Panc1 (cell line): ENCODE data around the gene TERT. TPM values are rescaled to one million over a fixed set of nuclear protein-coding genes. Genes with fewer than 3 reads are reported as not detected.

ENCODE experiments used
- ATAC-seq: fragments of 200-7000 bp; cut with Tn5 transposase; 2 replicates; pipeline ENCODE4 v1.9.1; 2020; ENCODE audit warnings: mild to moderate bottlenecking, moderate library complexity
- BruUV-seq: library from RNA; stranded (reverse); fragments of 400-500 nt; replicated peaks from 2 replicates; lab custom pipeline; 2021; lab: Mats Ljungman, UMichigan
- CTCF ChIA-PET: fragments of 300-600 bp; sonication (Branson Sonifier 250); formaldehyde crosslinking; loops from one replicate; lab custom pipeline; 2022; ENCODE audit warnings: antibody characterized with exemption; lab: Charles Lee
- POLR2A ChIA-PET: fragments of 300-600 bp; sonication (Branson Sonifier 250); formaldehyde crosslinking; loops from one replicate; lab custom pipeline; 2022; ENCODE audit warnings: antibody characterized with exemption; lab: Charles Lee
- DNase-seq: peaks from one replicate; pipeline ENCODE4 v3.0.0-alpha.2; 2010; ENCODE audit warnings: low read depth, low spot score
- H3K27ac ChIP-seq: 2 replicates; pipeline ENCODE4 v1.5.1; 2011; ENCODE audit warnings: mild to moderate bottlenecking, low read length, inconsistent platforms
- H3K27me3 ChIP-seq: fragments of 200-500 bp; sonication (Bioruptor generic); 2 replicates; pipeline ENCODE4 v1.6.0; 2014; ENCODE audit warnings: low read length, inconsistent platforms; ENCODE audit not compliant: control insufficient read depth, insufficient read depth
- H3K36me3 ChIP-seq: fragments of 200-500 bp; sonication (Bioruptor generic); 2 replicates; pipeline ENCODE4 v1.5.1; 2014; ENCODE audit warnings: inconsistent platforms, mild to moderate bottlenecking, low read length, moderate library complexity; ENCODE audit not compliant: control insufficient read depth, insufficient read depth
- H3K4me1 ChIP-seq: 2 replicates; pipeline ENCODE4 v1.5.1; 2011; ENCODE audit warnings: inconsistent platforms, mild to moderate bottlenecking, low read length, moderate library complexity; ENCODE audit not compliant: control insufficient read depth, insufficient read depth
- H3K4me3 ChIP-seq, 2 experiments: 2 replicates each; pipeline ENCODE4 v1.5.1; 2011 to 2012; ENCODE audit warnings: low read depth in 2 of 2, low read length in 2 of 2, mild to moderate bottlenecking in 2 of 2, inconsistent platforms in 1 of 2, moderate library complexity in 1 of 2
- H3K9me3 ChIP-seq: fragments of 200-500 bp; sonication (Bioruptor generic); 2 replicates; pipeline ENCODE4 v1.5.1; 2014; ENCODE audit warnings: low read depth, mild to moderate bottlenecking, inconsistent platforms, low read length, moderate library complexity; ENCODE audit not compliant: control insufficient read depth, insufficient read depth
- POLR2AphosphoS5 ChIP-seq: IDR thresholded peaks from 2 replicates; pipeline ENCODE4 v1.6.1; 2012; ENCODE audit warnings: mild to moderate bottlenecking, low read depth, low read length, moderate library complexity
- SIN3A ChIP-seq: IDR thresholded peaks from 2 replicates; pipeline ENCODE4 v1.6.1; 2012; ENCODE audit warnings: low read depth, mild to moderate bottlenecking, low read length, moderate library complexity, borderline replicate concordance; ENCODE audit not compliant: insufficient read depth
- TCF7L2 ChIP-seq: IDR thresholded peaks from 2 replicates; pipeline ENCODE4 v1.6.1; 2011; ENCODE audit warnings: mild to moderate bottlenecking, low read depth, low read length, inconsistent platforms
- in situ Hi-C: cut with HindIII; loops from 2 replicates; pipeline ENCODE4 v1.10.0; 2016; ENCODE audit warnings: low sequenced_read_pairs, low pct_unique_long_range_greater_than_20kb
- intact Hi-C: fragments of 100-400 bp; cut with micrococcal nuclease; formaldehyde crosslinking; loops from one replicate; pipeline ENCODE4 v1.10.0; 2022; ENCODE audit not compliant: unreplicated experiment
- total RNA-seq: library from RNA; stranded (reverse); gene quantifications from one replicate; pipeline ENCODE4 v1.2.1, GENCODE V29; 2021; ENCODE audit not compliant: unreplicated experiment
- TF ChIP-seq, protein P1 (sequence below): fragments of 450-650 bp; IDR thresholded peaks from 2 replicates; pipeline ENCODE4 v1.5.1; 2017; ENCODE audit warnings: mild to moderate bottlenecking
- TF ChIP-seq, protein P2 (sequence below), 2 experiments: IDR thresholded peaks; 2 replicates each; pipeline ENCODE4 v1.6.1; 2011 to 2012; ENCODE audit warnings: low read depth in 2 of 2, control low read depth in 1 of 2, low read length in 1 of 2, mild to moderate bottlenecking in 1 of 2, moderate library complexity in 1 of 2; ENCODE audit not compliant: insufficient read depth in 1 of 2

TERT gene
- total RNA-seq, 1 experiment from 2014 or later: 8.9 TPM

DNA sequence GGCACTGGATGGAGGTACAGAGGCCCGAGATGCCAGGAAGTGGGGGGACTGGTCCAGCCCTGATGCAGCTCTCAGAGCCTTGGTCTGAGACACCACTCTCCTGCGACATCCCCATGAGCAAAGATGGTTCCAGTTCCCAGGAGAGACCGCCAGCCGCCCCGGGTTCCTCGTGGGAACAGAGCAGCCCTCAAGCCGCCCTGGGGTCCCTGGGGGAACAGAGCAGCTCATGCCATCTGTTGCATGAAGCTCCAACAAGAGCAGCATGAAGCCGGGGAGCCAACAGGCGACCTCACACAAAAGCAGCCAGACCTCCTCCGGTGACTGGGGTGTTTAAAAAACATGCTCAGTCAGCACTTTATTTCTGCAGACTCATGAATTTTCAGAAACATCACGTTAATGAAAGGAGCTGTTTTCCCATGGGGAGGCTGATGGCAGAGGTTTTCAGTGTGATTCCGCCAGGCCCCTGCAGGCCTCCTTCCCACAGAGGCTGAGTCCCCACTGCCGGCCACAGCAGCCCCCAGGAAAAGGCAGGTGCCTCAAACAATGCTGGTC, 63.4 kb downstream of the TERT start:
- POLR2A ChIA-PET: no interaction called here
- intact Hi-C loops (no loop called here), in situ Hi-C loops (no loop called here)
- no peaks in the 10 kb centered on the region for H3K27me3 ChIP-seq
- H3K4me3 ChIP-seq: no peak overlapping the region
- no peak for DNase-seq
- CTCF ChIA-PET: no interaction called here
- peaks cover 4% of the 10 kb centered on the region for H3K4me1 ChIP-seq
- no peaks in the 10 kb centered on the region for H3K36me3 ChIP-seq
- ATAC-seq: no peak
- BruUV-seq: no TSS peak
- no peak overlapping the region for H3K27ac ChIP-seq
- H3K9me3 ChIP-seq: peaks cover 3% of the 10 kb centered on the region; the same call in 1 of the 2 replicates
- no peak for TF ChIP-seq TCF7L2
- TF ChIP-seq POLR2AphosphoS5: no peak
- TF ChIP-seq, protein P1, sequence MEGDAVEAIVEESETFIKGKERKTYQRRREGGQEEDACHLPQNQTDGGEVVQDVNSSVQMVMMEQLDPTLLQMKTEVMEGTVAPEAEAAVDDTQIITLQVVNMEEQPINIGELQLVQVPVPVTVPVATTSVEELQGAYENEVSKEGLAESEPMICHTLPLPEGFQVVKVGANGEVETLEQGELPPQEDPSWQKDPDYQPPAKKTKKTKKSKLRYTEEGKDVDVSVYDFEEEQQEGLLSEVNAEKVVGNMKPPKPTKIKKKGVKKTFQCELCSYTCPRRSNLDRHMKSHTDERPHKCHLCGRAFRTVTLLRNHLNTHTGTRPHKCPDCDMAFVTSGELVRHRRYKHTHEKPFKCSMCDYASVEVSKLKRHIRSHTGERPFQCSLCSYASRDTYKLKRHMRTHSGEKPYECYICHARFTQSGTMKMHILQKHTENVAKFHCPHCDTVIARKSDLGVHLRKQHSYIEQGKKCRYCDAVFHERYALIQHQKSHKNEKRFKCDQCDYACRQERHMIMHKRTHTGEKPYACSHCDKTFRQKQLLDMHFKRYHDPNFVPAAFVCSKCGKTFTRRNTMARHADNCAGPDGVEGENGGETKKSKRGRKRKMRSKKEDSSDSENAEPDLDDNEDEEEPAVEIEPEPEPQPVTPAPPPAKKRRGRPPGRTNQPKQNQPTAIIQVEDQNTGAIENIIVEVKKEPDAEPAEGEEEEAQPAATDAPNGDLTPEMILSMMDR: no peak
- no peak for TF ChIP-seq SIN3A
- TF ChIP-seq, protein P2, sequence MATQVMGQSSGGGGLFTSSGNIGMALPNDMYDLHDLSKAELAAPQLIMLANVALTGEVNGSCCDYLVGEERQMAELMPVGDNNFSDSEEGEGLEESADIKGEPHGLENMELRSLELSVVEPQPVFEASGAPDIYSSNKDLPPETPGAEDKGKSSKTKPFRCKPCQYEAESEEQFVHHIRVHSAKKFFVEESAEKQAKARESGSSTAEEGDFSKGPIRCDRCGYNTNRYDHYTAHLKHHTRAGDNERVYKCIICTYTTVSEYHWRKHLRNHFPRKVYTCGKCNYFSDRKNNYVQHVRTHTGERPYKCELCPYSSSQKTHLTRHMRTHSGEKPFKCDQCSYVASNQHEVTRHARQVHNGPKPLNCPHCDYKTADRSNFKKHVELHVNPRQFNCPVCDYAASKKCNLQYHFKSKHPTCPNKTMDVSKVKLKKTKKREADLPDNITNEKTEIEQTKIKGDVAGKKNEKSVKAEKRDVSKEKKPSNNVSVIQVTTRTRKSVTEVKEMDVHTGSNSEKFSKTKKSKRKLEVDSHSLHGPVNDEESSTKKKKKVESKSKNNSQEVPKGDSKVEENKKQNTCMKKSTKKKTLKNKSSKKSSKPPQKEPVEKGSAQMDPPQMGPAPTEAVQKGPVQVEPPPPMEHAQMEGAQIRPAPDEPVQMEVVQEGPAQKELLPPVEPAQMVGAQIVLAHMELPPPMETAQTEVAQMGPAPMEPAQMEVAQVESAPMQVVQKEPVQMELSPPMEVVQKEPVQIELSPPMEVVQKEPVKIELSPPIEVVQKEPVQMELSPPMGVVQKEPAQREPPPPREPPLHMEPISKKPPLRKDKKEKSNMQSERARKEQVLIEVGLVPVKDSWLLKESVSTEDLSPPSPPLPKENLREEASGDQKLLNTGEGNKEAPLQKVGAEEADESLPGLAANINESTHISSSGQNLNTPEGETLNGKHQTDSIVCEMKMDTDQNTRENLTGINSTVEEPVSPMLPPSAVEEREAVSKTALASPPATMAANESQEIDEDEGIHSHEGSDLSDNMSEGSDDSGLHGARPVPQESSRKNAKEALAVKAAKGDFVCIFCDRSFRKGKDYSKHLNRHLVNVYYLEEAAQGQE (IDR thresholded peaks at IDR 0.05; ENCODE audit: insufficient read depth in 1 of 2, low read depth in 2 of 2, low read length in 1 of 2): no peak

DNA sequence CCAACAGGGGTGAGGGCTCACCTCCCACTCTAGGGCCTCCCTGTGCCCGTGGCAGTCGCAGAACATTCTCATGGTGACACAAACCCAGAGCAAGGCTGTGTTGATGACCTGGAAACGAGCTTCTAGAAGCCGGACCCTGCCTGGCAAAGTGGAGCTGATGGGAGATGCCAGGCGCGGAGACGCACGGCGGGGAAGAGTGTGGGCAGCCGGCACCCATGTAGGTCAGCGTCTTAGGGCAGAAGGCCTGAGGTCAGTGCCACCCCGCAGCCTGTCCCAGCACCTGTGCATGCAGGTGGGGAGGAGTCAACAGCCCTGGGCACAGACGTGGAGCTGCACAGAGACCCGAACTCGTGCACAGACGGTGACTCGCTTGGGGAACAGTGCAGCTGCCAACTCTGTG, 64.3 kb downstream of the TERT start:
- H3K36me3 ChIP-seq: no peaks in the 10 kb centered on the region
- ChIA-PET CTCF (no interaction called here), POLR2A (no interaction called here)
- peaks cover 4% of the 10 kb centered on the region for H3K4me1 ChIP-seq
- no peaks in the 10 kb centered on the region for H3K27me3 ChIP-seq
- in situ Hi-C loops: no loop called here
- TF ChIP-seq, protein P2 (IDR thresholded peaks at IDR 0.05; ENCODE audit: insufficient read depth in 1 of 2, low read depth in 2 of 2, low read length in 1 of 2): no peak
- TF ChIP-seq SIN3A (no peak), POLR2AphosphoS5 (no peak), TCF7L2 (no peak)
- TF ChIP-seq, protein P1: no peak
- no peak overlapping the region for H3K27ac ChIP-seq
- DNase-seq (no peak), ATAC-seq (0 out of 2 replicates have a peak, but pooled peaks have one; percentile 17)
- no peak overlapping the region for H3K4me3 ChIP-seq
- BruUV-seq: no TSS peak
- H3K9me3 ChIP-seq: peaks cover 2% of the 10 kb centered on the region; the same call in 1 of the 2 replicates
- intact Hi-C loops: no loop called here
